K562 (cell line): Measurements from ENCODE around the gene LRRTM4. TPM values are rescaled to one million over a fixed set of nuclear protein-coding genes. Genes with fewer than 3 reads are reported as not detected.

Experiments
- ATAC-seq: fragments of 200-7000 bp; cut with Tn5 transposase; 3 replicates; pipeline ENCODE4 v1.9.1; 2020; ENCODE audit warnings: moderate library complexity
- BruUV-seq: library from RNA; stranded (reverse); fragments of 400-500 nt; replicated peaks from 2 replicates; lab custom pipeline; 2021; lab: Mats Ljungman, UMichigan
- CTCF ChIA-PET: fragments of 300-600 bp; formaldehyde crosslinking; extraction: SDS; loops from one replicate; lab custom pipeline; 2021; ENCODE audit warnings: low intra/inter-chr PET ratio; lab: Yijun Ruan, JAX
- POLR2A ChIA-PET: fragments of 300-600, 350-650 bp; sonication (Branson Sonifier 250); formaldehyde crosslinking; extraction: SDS; loops from one replicate; lab custom pipeline; 2021; ENCODE audit warnings: antibody characterized with exemption, inconsistent platforms; lab: Yijun Ruan, JAX
- DNase-seq, 4 experiments: peaks; one replicate each; pipeline versions ENCODE4 v3.0.0 to v3.0.0-alpha.2; 2011 to 2018; ENCODE audit warnings: low spot score in 3 of 4, mixed read lengths in 3 of 4; ENCODE audit errors: extremely low read depth in 1 of 4
- FAIRE-seq: peaks from 2 replicates; lab custom pipeline; 2011; peaks lifted over from hg19 to GRCh38; lab: Jason Lieb, UNC
- H2AFZ ChIP-seq: 2 replicates; pipeline ENCODE4 v1.6.0; 2011; ENCODE audit warnings: low read depth, low read length, control low read depth, inconsistent platforms
- H3K27ac ChIP-seq: fragments of 200-600 bp; 3 replicates; pipeline ENCODE4 v1.8.0; 2011; ENCODE audit warnings: low read depth, mild to moderate bottlenecking, control low read depth, inconsistent platforms, low read length, moderate library complexity, mixed read lengths; ENCODE audit errors: extremely low read depth
- H3K27me3 ChIP-seq, 2 experiments: fragments of 300-600 bp in 1 of 2; 2 replicates in 1 of 2; 3 replicates in 1 of 2; pipeline versions ENCODE4 v1.6.0 to v1.8.0; 2011; ENCODE audit warnings: inconsistent platforms in 2 of 2, low read length in 2 of 2, mild to moderate bottlenecking in 1 of 2, mixed read lengths in 1 of 2, moderate library complexity in 1 of 2; ENCODE audit not compliant: control insufficient read depth in 2 of 2, insufficient read depth in 2 of 2
- H3K36me3 ChIP-seq: fragments of 300-600 bp; 3 replicates; pipeline ENCODE4 v1.8.0; 2011; ENCODE audit warnings: mild to moderate bottlenecking, low read length, inconsistent platforms; ENCODE audit not compliant: control insufficient read depth, insufficient read depth
- H3K4me1 ChIP-seq, 2 experiments: fragments of 200-600 bp in 1 of 2; replicated peaks in 1 of 2; 2 replicates in 1 of 2; 3 replicates in 1 of 2; pipeline versions ENCODE4 v1.5.1 to v1.8.0; 2011; ENCODE audit warnings: inconsistent platforms in 2 of 2, low read length in 2 of 2, mild to moderate bottlenecking in 1 of 2, mixed read lengths in 1 of 2, moderate library complexity in 1 of 2; ENCODE audit not compliant: control insufficient read depth in 2 of 2, insufficient read depth in 2 of 2
- H3K4me2 ChIP-seq: 2 replicates; pipeline ENCODE4 v1.6.1; 2011; ENCODE audit warnings: low read length, control low read depth, inconsistent platforms, mixed read lengths; ENCODE audit not compliant: insufficient read depth
- H3K4me3 ChIP-seq: fragments of 200-600 bp; sonication (generic), shearing (Covaris generic); 2 replicates; pipeline ENCODE4 v1.5.1; 2016; ENCODE audit warnings: control low read depth, inconsistent platforms
- H3K79me2 ChIP-seq: fragments of 200-600 bp; 3 replicates; pipeline ENCODE4 v1.8.0; 2011; ENCODE audit warnings: low read length, inconsistent platforms; ENCODE audit not compliant: control insufficient read depth, insufficient read depth
- H3K9ac ChIP-seq, 2 experiments: 2 replicates each; pipeline versions ENCODE4 v1.6.0 to v1.6.1; 2011; ENCODE audit warnings: low read depth in 2 of 2, low read length in 2 of 2, control low read depth in 1 of 2, inconsistent platforms in 1 of 2, mild to moderate bottlenecking in 1 of 2, mixed read lengths in 1 of 2; ENCODE audit not compliant: insufficient read depth in 1 of 2
- H3K9me1 ChIP-seq: one replicate; pipeline ENCODE4 v1.6.0; 2011; ENCODE audit warnings: inconsistent platforms, mild to moderate bottlenecking, low read length, moderate library complexity; ENCODE audit not compliant: control insufficient read depth, insufficient read depth
- H3K9me3 ChIP-seq: replicated peaks from 2 replicates; pipeline ENCODE4 v1.5.1; 2011; ENCODE audit warnings: low read depth, low read length, inconsistent platforms; ENCODE audit not compliant: control insufficient read depth, insufficient read depth
- H4K20me1 ChIP-seq: replicated peaks from 2 replicates; pipeline ENCODE4 v1.6.1; 2011; ENCODE audit warnings: low read length, inconsistent platforms, mixed read lengths; ENCODE audit not compliant: control insufficient read depth, insufficient read depth
- DACH1 ChIP-seq: fragments of 450-650 bp; IDR thresholded peaks from 2 replicates; pipeline ENCODE4 v1.6.1; 2018; ENCODE audit not compliant: partially characterized antibody
- FIP1L1 ChIP-seq: fragments of 200-400 bp; formaldehyde crosslinking; IDR thresholded peaks from 2 replicates; pipeline ENCODE4 v1.6.1; 2018; ENCODE audit warnings: mild to moderate bottlenecking, low read depth, low read length; ENCODE audit not compliant: poor library complexity, severe bottlenecking
- SRSF7 ChIP-seq: fragments of 200-400 bp; formaldehyde crosslinking; optimal IDR thresholded peaks from 2 replicates; pipeline ENCODE3; 2017; ENCODE audit warnings: mild to moderate bottlenecking, low read depth, low read length
- ZBTB11 ChIP-seq, 3 experiments: fragments of 200-800 bp in 1 of 3; fragments of 250-450 bp in 1 of 3; fragments of 450-650 bp in 1 of 3; sonication (Bioruptor Pico) in 1 of 3; sonication (Bioruptor generic) in 1 of 3; formaldehyde crosslinking in 1 of 3; IDR thresholded peaks; 2 replicates each; pipeline versions ENCODE4 v1.6.1 to v1.8.0; 2016 to 2022; ENCODE audit warnings: mild to moderate bottlenecking in 2 of 3, missing genetic modification characterization in 2 of 3, missing compliant biosample characterization in 1 of 3, moderate library complexity in 1 of 3
- ZC3H4 ChIP-seq: sonication (generic); formaldehyde crosslinking; IDR thresholded peaks from 2 replicates; pipeline ENCODE4 v1.9.0; 2021; ENCODE audit warnings: missing genetic modification reagents, borderline replicate concordance
- ZKSCAN8 ChIP-seq: fragments of 200-800 bp; sonication (Bioruptor generic); IDR thresholded peaks from 2 replicates; pipeline ENCODE4 v1.6.1; 2016; ENCODE audit warnings: missing genetic modification characterization, missing compliant biosample characterization
- ZNF274 ChIP-seq: IDR thresholded peaks from 2 replicates; pipeline ENCODE4 v1.6.1; 2011; ENCODE audit warnings: low read depth, mild to moderate bottlenecking, low read length, moderate library complexity, borderline replicate concordance
- ZNF551 ChIP-seq: fragments of 250-450 bp; sonication (Bioruptor Pico); IDR thresholded peaks from 2 replicates; pipeline ENCODE4 v1.5.0; 2021; ENCODE audit warnings: mild to moderate bottlenecking, moderate library complexity
- ZNF76 ChIP-seq: fragments of 250-450 bp; sonication (Bioruptor Pico); IDR thresholded peaks from 2 replicates; pipeline ENCODE4 v1.4.0; 2020; ENCODE audit warnings: mild to moderate bottlenecking, moderate library complexity, borderline replicate concordance
- ZNF785 ChIP-seq: fragments of 250-450 bp; sonication (Bioruptor Pico); IDR thresholded peaks from 2 replicates; pipeline ENCODE4 v1.4.0; 2020; ENCODE audit warnings: mild to moderate bottlenecking
- WGBS: fragments of 100-300 bp; shearing (Covaris generic); methylation state at CpG from one replicate; pipeline ENCODE4 v1.1.6; 2016; ENCODE audit warnings: low coverage, mixed read lengths; ENCODE audit not compliant: insufficient coverage; ENCODE audit errors: missing lambda C conversion rate; 5-methylcytosine and 5-hydroxymethylcytosine counted together
- in situ Hi-C: fragments of 300-500 bp; cut with MboI; formaldehyde crosslinking; loops from 4 replicates; pipeline ENCODE4 v1.15.0; 2018; ENCODE audit warnings: inconsistent platforms, mixed read lengths
- intact Hi-C: fragments of 100-400 bp; cut with micrococcal nuclease; formaldehyde crosslinking; loops from 2 replicates; pipeline ENCODE4 v1.14.2; 2022
- polyA plus RNA-seq, 8 experiments: library from polyadenylated mRNA; depleted of rRNA in 4 of 8; stranded (reverse) in 5 of 8; unstranded in 3 of 8; fragments of >200 nt; fragmentation: Nextera tagmentation in 2 of 8; fragmentation: Illumina TruSeq in 1 of 8; extraction: Ambion mirVana in 2 of 8; extraction: Trizol in 1 of 8; gene quantifications; 2 replicates each; pipeline versions ENCODE4 v1.2.1 to v1.2.3, GENCODE V29; 2011 to 2014; ENCODE audit warnings: inconsistent platforms in 1 of 8, missing spikeins in 1 of 8
- total RNA-seq, 7 experiments: library from RNA; depleted of rRNA in 6 of 7; stranded (reverse); fragments of >200 nt in 6 of 7; fragmentation: Illumina TruSeq in 2 of 7; extraction: Trizol in 2 of 7; gene quantifications; 2 replicates each; pipeline versions ENCODE4 v1.2.1 to v1.2.3, GENCODE V29; 2011 to 2021; ENCODE audit warnings: low replicate concordance in 1 of 7

LRRTM4 gene
- total and polyA plus RNA-seq, 9 of the 15 experiments (the other 6 are each of a cell fraction or from before 2014, with no cell fraction given): 0.04 TPM; not detected in 6

GRCh38 chr2:76760367-76760704 is 761.8 kb downstream of the LRRTM4 start:
- Histone ChIP-seq H4K20me1 (no peaks in the 10 kb centered on the region), H3K9me1 (no peaks in the 10 kb centered on the region), H3K9me3 (no peaks in the 10 kb centered on the region), H3K27ac (no peak overlapping the region), H2AFZ (no peak overlapping the region), H3K4me3 (no peak overlapping the region), H3K27me3 (no peaks in the 10 kb centered on the region), H3K36me3 (no peaks in the 10 kb centered on the region), H3K9ac (no peak overlapping the region)
- CTCF ChIA-PET: no interaction called here
- in situ Hi-C loops: no loop called here
- FAIRE-seq: no peak
- 2% methylated on average over 4 of the region's 4 CpGs for WGBS
- intact Hi-C loops: no loop called here
- TF ChIP-seq ZBTB11 (CRISPR knock-in tag; IDR thresholded peaks at IDR 0.05): no peak
- no peak for TF ChIP-seq ZNF76 (CRISPR knock-in tag)
- no peak for TF ChIP-seq ZNF274
- TF ChIP-seq DACH1: no peak
- no peak for TF ChIP-seq SRSF7
- TF ChIP-seq ZC3H4 (CRISPR knock-in tag): no peak
- no peak for TF ChIP-seq ZNF551 (CRISPR knock-in tag)
- TF ChIP-seq ZKSCAN8 (CRISPR knock-in tag): no peak
- no peak for TF ChIP-seq ZNF785 (CRISPR knock-in tag)
- TF ChIP-seq FIP1L1: no peak
- TF ChIP-seq, all 486 proteins: peak for 0
- ATAC-seq (no peak), DNase-seq (no peak)
- Histone ChIP-seq H3K79me2 (no peaks in the 10 kb centered on the region), H3K4me1 (no peaks in the 10 kb centered on the region), H3K4me2 (no peak overlapping the region)
- BruUV-seq: no TSS peak
- POLR2A ChIA-PET: no interaction called here
